ENCODE results near the gene UGT1A8. TPM values are rescaled to one million over a fixed set of nuclear protein-coding genes. Genes with fewer than 3 reads are reported as not detected.
"Not testable (repeated sequence)": the region's sequence is repeated elsewhere in the genome, so short reads cannot be mapped to it uniquely, and the experiment has no call there.

UGT1A8 gene
- total RNA-seq (not detected), polyA plus RNA-seq (not detected)
- long read RNA-seq, donor 1: 0 reads
- long read RNA-seq, donor 2: 0 reads
- long read RNA-seq, donor 3: 0 reads

DNA sequence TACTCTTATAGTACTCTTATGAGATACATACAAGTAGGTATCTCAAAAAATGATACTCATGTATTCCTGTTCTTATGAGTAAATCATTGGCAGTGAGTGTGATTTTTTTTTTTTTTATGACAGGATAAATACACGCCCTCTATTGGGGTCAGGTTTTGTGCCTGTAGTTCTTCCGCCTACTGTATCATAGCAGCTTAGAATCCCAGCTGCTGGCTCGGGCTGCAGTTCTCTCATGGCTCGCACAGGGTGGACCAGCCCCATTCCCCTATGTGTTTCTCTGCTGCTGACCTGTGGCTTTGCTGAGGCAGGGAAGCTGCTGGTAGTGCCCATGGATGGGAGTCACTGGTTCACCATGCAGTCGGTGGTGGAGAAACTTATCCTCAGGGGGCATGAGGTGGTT lies at the start of gene UGT1A8:
Gene UGT1A8 (plus strand): TSS at position 158 of the 400 bp plus-strand sequence. CDS start 75 bp downstream, at position 233.
- intact Hi-C loops (cut with DNase I); H3K4me3 ChIP-seq; H3K27ac ChIP-seq; ATAC-seq; H3K27me3 ChIP-seq; H3K36me3 ChIP-seq; DNase-seq; H3K4me1 ChIP-seq: not testable (repeated sequence)
- peaks cover 0 to 27% (median 0%) of the 10 kb centered on the region in 12 donors for H3K9me3 ChIP-seq
- 72 to 78% (median 74%) methylated on average over 5 of the region's 5 CpGs for WGBS, 4 donors

DNA sequence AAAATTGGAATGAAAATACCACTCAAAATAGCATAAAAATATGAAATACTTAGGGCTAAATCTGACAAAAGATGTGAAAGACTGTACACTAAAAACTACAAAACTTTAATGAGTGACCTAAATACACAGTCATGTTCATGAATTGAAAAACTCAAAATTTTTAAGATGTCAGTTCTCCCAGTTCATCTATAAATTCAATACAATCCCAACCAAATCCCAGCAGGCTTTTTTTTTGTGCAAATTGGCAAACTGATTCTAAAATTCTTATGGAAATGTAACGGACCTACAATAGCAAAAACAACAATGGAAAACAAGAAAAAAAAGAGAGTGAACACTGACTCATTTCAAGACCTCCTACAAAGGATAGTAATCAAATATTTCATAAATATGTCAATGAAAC lies 46.4 kb upstream of the UGT1A8 start:
- no peak for ATAC-seq
- DNase-seq: no peak
- TF ChIP-seq, protein P1, sequence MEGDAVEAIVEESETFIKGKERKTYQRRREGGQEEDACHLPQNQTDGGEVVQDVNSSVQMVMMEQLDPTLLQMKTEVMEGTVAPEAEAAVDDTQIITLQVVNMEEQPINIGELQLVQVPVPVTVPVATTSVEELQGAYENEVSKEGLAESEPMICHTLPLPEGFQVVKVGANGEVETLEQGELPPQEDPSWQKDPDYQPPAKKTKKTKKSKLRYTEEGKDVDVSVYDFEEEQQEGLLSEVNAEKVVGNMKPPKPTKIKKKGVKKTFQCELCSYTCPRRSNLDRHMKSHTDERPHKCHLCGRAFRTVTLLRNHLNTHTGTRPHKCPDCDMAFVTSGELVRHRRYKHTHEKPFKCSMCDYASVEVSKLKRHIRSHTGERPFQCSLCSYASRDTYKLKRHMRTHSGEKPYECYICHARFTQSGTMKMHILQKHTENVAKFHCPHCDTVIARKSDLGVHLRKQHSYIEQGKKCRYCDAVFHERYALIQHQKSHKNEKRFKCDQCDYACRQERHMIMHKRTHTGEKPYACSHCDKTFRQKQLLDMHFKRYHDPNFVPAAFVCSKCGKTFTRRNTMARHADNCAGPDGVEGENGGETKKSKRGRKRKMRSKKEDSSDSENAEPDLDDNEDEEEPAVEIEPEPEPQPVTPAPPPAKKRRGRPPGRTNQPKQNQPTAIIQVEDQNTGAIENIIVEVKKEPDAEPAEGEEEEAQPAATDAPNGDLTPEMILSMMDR (IDR thresholded peaks at IDR 0.05): no peak
- no peak for TF ChIP-seq POLR2A (IDR thresholded peaks at IDR 0.05)
- no peaks in the 10 kb centered on the region for H3K27me3 ChIP-seq
- intact Hi-C loops (cut with DNase I): no loop called here
- no peak overlapping the region for H3K27ac ChIP-seq
- WGBS, 4 donors: 38 to 53% (median 45%) methylated on average over 1 of the region's 1 CpG
- no peaks in the 10 kb centered on the region for H3K4me1 ChIP-seq
- no peaks in the 10 kb centered on the region for H3K36me3 ChIP-seq
- H3K4me3 ChIP-seq: no peak overlapping the region
- H3K9me3 ChIP-seq: no peaks in the 10 kb centered on the region

DNA sequence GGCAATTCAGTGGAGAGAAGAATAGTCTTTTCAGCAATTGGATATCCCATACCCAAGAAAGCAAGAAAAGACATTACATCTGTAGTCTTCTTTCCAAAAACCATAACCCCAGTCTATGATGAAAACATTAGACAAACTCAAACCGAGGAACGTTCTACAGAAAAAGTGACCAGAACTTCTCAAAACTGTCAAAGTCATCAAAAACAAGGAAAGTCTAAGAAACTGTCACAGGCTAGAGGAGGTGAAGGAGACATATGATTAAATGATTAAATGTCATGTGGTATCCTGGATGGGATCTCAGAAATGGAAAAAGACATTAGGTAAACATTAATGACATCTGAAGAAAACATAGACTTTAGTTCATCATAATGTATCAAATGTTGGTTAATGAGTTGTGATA lies 46.0 kb upstream of the UGT1A8 start:
- TF ChIP-seq POLR2A (IDR thresholded peaks at IDR 0.05): no peak
- TF ChIP-seq, protein P1 (IDR thresholded peaks at IDR 0.05): no peak
- H3K4me1 ChIP-seq: no peaks in the 10 kb centered on the region
- H3K27ac ChIP-seq: no peak overlapping the region
- no peaks in the 10 kb centered on the region for H3K36me3 ChIP-seq
- H3K9me3 ChIP-seq: no peaks in the 10 kb centered on the region
- no peak overlapping the region for H3K4me3 ChIP-seq
- DNase-seq (no peak), ATAC-seq (no peak)
- 79 to 91% (median 85%) methylated on average over 2 of the region's 2 CpGs for WGBS, 4 donors
- intact Hi-C loops (cut with DNase I): no loop called here
- no peaks in the 10 kb centered on the region for H3K27me3 ChIP-seq

DNA sequence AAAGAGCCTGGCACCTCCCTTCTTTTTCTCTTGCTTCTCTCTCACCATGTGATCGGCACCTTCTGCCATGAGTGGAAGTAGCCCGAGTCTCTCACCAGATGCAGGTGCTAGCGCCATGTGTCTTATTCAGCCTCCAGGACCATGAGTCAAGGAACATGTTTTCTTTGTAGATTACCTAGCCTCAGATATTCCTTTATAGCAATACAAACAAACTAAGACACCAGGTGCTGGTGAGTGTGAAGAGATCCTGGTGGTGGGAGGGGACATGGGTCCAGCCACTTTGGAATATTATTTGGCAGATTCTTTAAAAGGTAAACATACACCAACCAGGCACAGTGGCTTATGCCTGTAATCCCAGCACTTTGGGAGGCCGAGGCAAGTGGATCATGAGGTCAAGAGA lies 45.0 kb upstream of the UGT1A8 start:
- Histone ChIP-seq H3K27ac (no peak overlapping the region), H3K36me3 (no peaks in the 10 kb centered on the region), H3K9me3 (no peaks in the 10 kb centered on the region), H3K4me3 (no peak overlapping the region), H3K4me1 (no peaks in the 10 kb centered on the region), H3K27me3 (no peaks in the 10 kb centered on the region)
- ATAC-seq (no peak), DNase-seq (no peak)
- intact Hi-C loops (cut with DNase I): no loop called here
- 82 to 93% (median 85%) methylated on average over 4 of the region's 4 CpGs for WGBS, 4 donors
- TF ChIP-seq POLR2A (IDR thresholded peaks at IDR 0.05): no peak
- TF ChIP-seq, protein P1 (IDR thresholded peaks at IDR 0.05): no peak

DNA sequence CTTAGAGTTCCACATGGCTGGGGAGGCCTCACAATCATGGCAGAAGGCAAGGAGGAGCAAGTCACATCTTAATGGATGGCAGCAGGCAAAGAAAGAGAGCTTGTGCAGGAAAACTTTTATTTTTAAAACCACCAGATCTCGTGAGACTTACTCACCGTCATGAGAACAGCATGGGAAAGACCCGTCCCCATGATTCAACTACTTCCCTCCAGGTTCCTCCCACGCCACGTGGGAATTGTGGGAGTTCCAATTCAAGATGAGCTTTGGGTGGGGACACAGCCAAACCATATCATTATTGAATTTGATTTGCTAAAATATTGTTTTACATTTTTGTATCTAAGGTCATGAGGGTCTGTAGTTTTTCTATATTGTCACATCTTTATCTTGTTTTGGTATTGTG lies 40.1 kb upstream of the UGT1A8 start:
- DNase-seq; H3K9me3 ChIP-seq; H3K27ac ChIP-seq; H3K27me3 ChIP-seq; intact Hi-C loops (cut with DNase I); H3K36me3 ChIP-seq; ATAC-seq; H3K4me3 ChIP-seq; H3K4me1 ChIP-seq: not testable (repeated sequence)
- WGBS, 4 donors: 46 to 61% (median 52%) methylated on average over 5 of the region's 5 CpGs

DNA sequence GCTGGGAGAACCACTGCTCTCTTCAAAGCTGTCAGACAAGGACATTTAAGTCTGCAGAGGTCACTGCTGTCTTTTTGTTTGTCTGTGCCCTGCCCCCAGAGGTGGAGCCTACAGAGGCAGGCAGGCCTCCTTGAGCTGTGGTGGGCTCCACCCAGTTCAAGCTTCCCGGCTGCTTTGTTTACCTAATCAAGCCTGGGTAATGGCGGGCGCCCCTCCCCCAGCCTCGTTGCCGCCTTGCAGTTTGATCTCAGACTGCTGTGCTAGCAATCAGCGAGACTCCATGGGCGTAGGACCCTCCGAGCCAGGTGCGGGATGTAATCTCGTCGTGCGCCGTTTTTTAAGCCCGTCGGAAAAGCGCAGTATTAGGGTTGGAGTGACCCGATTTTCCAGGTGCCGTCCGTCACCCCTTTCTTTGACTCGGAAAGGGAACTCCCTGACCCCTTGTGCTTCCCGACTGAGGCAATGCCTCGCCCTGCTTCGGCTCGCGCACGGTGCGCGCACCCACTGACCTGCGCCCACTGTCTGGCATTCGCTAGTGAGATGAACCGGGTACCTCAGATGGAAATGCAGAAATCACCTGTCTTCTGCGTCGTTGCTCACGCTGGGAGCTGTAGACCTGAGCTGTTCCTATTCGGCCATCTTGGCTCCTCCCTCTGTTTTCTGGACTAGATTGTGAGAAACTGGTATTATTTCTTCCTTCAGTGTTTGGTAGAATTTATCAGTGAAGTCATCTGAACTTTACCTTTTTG lies 34.0 kb upstream of the UGT1A8 start:
- Histone ChIP-seq H3K27me3 (peaks cover 0 to 12% (median 0%) of the 10 kb centered on the region in 9 donors), H3K4me3 (peak overlapping the region in 1 of 12 donors; percentile 16)
- intact Hi-C loops (cut with DNase I); H3K36me3 ChIP-seq; DNase-seq; H3K27ac ChIP-seq; H3K4me1 ChIP-seq; ATAC-seq; H3K9me3 ChIP-seq: not testable (repeated sequence)
- WGBS, 4 donors: 76 to 91% (median 84%) methylated on average over 30 to 35 of the region's 35 CpGs

Data from heart left ventricle (tissue), 16 donors.